DND-41 (cell line): ENCODE measurements around the gene ZNF660.
"Not testable (repeated sequence)": the region's sequence is repeated elsewhere in the genome, so short reads cannot be mapped to it uniquely, and the experiment has no call there.

Experiments
- EZH2 ChIP-seq: IDR thresholded peaks from 3 replicates; pipeline ENCODE4 v1.6.1; 2012; ENCODE audit warnings: borderline replicate concordance, low read depth, mild to moderate bottlenecking, moderate library complexity, low read length, inconsistent platforms; ENCODE audit not compliant: severe bottlenecking
- TF ChIP-seq, protein P1 (sequence below): IDR thresholded peaks from 2 replicates; pipeline ENCODE4 v1.5.1; 2012; ENCODE audit warnings: borderline replicate concordance, low read length, moderate library complexity, mild to moderate bottlenecking; ENCODE audit not compliant: poor library complexity, severe bottlenecking; ENCODE audit errors: extremely low read depth

DNA sequence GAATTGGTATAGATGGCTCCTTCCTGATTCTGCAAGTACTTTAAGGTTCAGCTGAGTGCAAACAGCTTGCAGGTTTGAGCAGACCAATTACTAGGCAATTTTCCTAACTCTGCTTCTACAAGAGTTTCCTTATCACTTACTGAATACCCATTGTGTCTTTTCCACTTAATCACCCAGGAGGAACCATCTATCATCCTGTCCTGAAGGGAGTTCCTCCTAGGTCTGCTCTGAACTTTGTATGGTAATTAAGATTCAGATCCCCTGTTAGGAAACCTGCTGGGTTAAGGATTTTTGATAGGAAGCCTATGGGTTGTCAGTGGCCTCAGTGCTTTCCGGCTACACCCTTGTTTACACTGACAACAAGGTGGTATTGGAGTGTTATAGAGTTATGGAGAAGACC, 40.0 kb upstream of the ZNF660 start:
- TF ChIP-seq, protein P1, sequence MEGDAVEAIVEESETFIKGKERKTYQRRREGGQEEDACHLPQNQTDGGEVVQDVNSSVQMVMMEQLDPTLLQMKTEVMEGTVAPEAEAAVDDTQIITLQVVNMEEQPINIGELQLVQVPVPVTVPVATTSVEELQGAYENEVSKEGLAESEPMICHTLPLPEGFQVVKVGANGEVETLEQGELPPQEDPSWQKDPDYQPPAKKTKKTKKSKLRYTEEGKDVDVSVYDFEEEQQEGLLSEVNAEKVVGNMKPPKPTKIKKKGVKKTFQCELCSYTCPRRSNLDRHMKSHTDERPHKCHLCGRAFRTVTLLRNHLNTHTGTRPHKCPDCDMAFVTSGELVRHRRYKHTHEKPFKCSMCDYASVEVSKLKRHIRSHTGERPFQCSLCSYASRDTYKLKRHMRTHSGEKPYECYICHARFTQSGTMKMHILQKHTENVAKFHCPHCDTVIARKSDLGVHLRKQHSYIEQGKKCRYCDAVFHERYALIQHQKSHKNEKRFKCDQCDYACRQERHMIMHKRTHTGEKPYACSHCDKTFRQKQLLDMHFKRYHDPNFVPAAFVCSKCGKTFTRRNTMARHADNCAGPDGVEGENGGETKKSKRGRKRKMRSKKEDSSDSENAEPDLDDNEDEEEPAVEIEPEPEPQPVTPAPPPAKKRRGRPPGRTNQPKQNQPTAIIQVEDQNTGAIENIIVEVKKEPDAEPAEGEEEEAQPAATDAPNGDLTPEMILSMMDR, result not testable (repeated sequence)
- TF ChIP-seq EZH2, result not testable (repeated sequence)
